GM23338 (cell line): ENCODE measurements around the gene P4HTM. TPM values are rescaled to one million over a fixed set of nuclear protein-coding genes. Genes with fewer than 3 reads are reported as not detected.
A peak's percentile ranks its signal among the peaks of the same experiment; 100 is the strongest.

Source experiments
- ATAC-seq: fragments of 200-7000 bp; cut with Tn5 transposase; 3 replicates; pipeline ENCODE4 v1.9.1; 2020
- DNase-seq: peaks from one replicate; pipeline ENCODE4 v3.0.0-alpha.2; 2015; ENCODE audit warnings: low spot score
- H2AFZ ChIP-seq: fragments of 200-600 bp; sonication (generic); 2 replicates; pipeline ENCODE4 v1.8.0; 2016; ENCODE audit warnings: antibody characterized with exemption, mild to moderate bottlenecking, moderate library complexity
- H3F3A ChIP-seq: fragments of 200-600 bp; sonication (generic); replicated peaks from 2 replicates; pipeline ENCODE4 v1.8.0; 2017; ENCODE audit warnings: antibody characterized with exemption, mixed run types, low read depth
- H3K27ac ChIP-seq: fragments of 200-600 bp; sonication (generic); 2 replicates; pipeline ENCODE4 v1.6.1; 2016; ENCODE audit warnings: low read depth
- H3K27me3 ChIP-seq: fragments of 200-600 bp; sonication (generic); 2 replicates; pipeline ENCODE4 v1.8.0; 2016; ENCODE audit warnings: mild to moderate bottlenecking, mixed run types, moderate library complexity; ENCODE audit not compliant: insufficient read depth
- H3K36me3 ChIP-seq: fragments of 200-600 bp; sonication (generic); 2 replicates; pipeline ENCODE4 v1.8.0; 2016; ENCODE audit warnings: mild to moderate bottlenecking; ENCODE audit not compliant: insufficient read depth
- H3K4me1 ChIP-seq: fragments of 200-600 bp; sonication (generic); 2 replicates; pipeline ENCODE4 v1.8.0; 2016; ENCODE audit warnings: mild to moderate bottlenecking, moderate library complexity; ENCODE audit not compliant: insufficient read depth
- H3K4me2 ChIP-seq: fragments of 200-600 bp; sonication (generic); 2 replicates; pipeline ENCODE4 v1.7.1; 2017; ENCODE audit warnings: mixed run types
- H3K4me3 ChIP-seq: fragments of 200-600 bp; sonication (generic); 2 replicates; pipeline ENCODE4 v1.6.1; 2016; ENCODE audit warnings: mixed run types
- H3K79me2 ChIP-seq: fragments of 200-600 bp; sonication (generic); replicated peaks from 2 replicates; pipeline ENCODE4 v1.8.0; 2017; ENCODE audit warnings: mild to moderate bottlenecking; ENCODE audit not compliant: insufficient read depth
- H3K9me2 ChIP-seq: fragments of 200-600 bp; sonication (generic); 2 replicates; pipeline ENCODE4 v1.8.0; 2017; ENCODE audit not compliant: insufficient read depth
- H4K20me1 ChIP-seq: fragments of 200-600 bp; sonication (generic); replicated peaks from 2 replicates; pipeline ENCODE4 v1.8.0; 2017; ENCODE audit warnings: mild to moderate bottlenecking; ENCODE audit not compliant: insufficient read depth
- H3K27ac Mint-ChIP-seq: 2 replicates; pipeline ENCODE4 v1.8.0; 2020; ENCODE audit warnings: inconsistent platforms, mild to moderate bottlenecking, moderate library complexity, mixed read lengths
- H3K27me3 Mint-ChIP-seq: 3 replicates; pipeline ENCODE4 v1.8.0; 2022; ENCODE audit warnings: low read depth, mild to moderate bottlenecking, moderate library complexity, mixed read lengths, inconsistent platforms; ENCODE audit not compliant: insufficient read depth, poor library complexity
- H3K36me3 Mint-ChIP-seq: 3 replicates; pipeline ENCODE4 v1.8.0; 2021; ENCODE audit warnings: low read depth, mild to moderate bottlenecking, inconsistent platforms, moderate library complexity, mixed read lengths
- H3K4me1 Mint-ChIP-seq: 3 replicates; pipeline ENCODE4 v1.8.0; 2020; ENCODE audit warnings: mild to moderate bottlenecking, inconsistent platforms, mixed read lengths
- H3K4me3 Mint-ChIP-seq: 3 replicates; pipeline ENCODE4 v1.8.0; 2021; ENCODE audit warnings: moderate library complexity, mild to moderate bottlenecking, inconsistent platforms, mixed read lengths
- H3K9me3 Mint-ChIP-seq: 3 replicates; pipeline ENCODE4 v1.8.0; 2020; ENCODE audit warnings: moderate library complexity, mild to moderate bottlenecking, inconsistent platforms, mixed read lengths
- CREB1 ChIP-seq: fragments of 250-450 bp; sonication (Bioruptor Pico); IDR thresholded peaks from 2 replicates; pipeline ENCODE4 v1.5.0; 2020; ENCODE audit warnings: low read depth, mild to moderate bottlenecking, moderate library complexity
- ETS1 ChIP-seq: IDR thresholded peaks from 2 replicates; pipeline ENCODE4 v1.6.1; 2016; ENCODE audit warnings: antibody characterized with exemption
- JUNB ChIP-seq: IDR thresholded peaks from one replicate; pipeline ENCODE4 v1.6.1; 2016; ENCODE audit warnings: antibody characterized with exemption; ENCODE audit not compliant: unreplicated experiment
- POLR2AphosphoS5 ChIP-seq: IDR thresholded peaks from 2 replicates; pipeline ENCODE4 v1.6.1; 2016; ENCODE audit warnings: antibody characterized with exemption, low read depth
- REST ChIP-seq: IDR thresholded peaks from one replicate; pipeline ENCODE4 v1.6.1; 2018; ENCODE audit warnings: antibody characterized with exemption; ENCODE audit not compliant: unreplicated experiment
- STAT1 ChIP-seq: IDR thresholded peaks from one replicate; pipeline ENCODE4 v1.6.1; 2016; ENCODE audit warnings: antibody characterized with exemption; ENCODE audit not compliant: unreplicated experiment
- ZNF114 ChIP-seq: fragments of 250-450 bp; sonication (Bioruptor Pico); IDR thresholded peaks from 2 replicates; pipeline ENCODE4 v1.5.0; 2020; ENCODE audit warnings: mild to moderate bottlenecking, moderate library complexity
- ZNF462 ChIP-seq: fragments of 250-450 bp; sonication (Bioruptor Pico); IDR thresholded peaks from 2 replicates; pipeline ENCODE4 v1.5.0; 2020; ENCODE audit warnings: mild to moderate bottlenecking, moderate library complexity
- polyA plus RNA-seq: library from polyadenylated mRNA; unstranded; fragments of >200 nt; fragmentation: Nextera tagmentation; extraction: Ambion mirVana; gene quantifications from 2 replicates; pipeline ENCODE4 v1.2.1, GENCODE V29; 2016
- total RNA-seq: library from RNA; depleted of rRNA; stranded (reverse); fragments of >200 nt; shearing (Covaris generic); gene quantifications from 2 replicates; pipeline ENCODE4 v1.2.3, GENCODE V29; 2014

The P4HTM gene
- total and polyA plus RNA-seq, 2 experiments from 2014 or later, result 15.9 to 28.7 TPM

GRCh38 chr3:49006408-49007067, 16.5 kb downstream of the P4HTM start (continued):
- TF ChIP-seq ETS1, result no peak
- no peak for TF ChIP-seq STAT1

GRCh38 chr3:49007068-49007770, 17.2 kb downstream of the P4HTM start, which contains the start of gene WDR6:
Gene WDR6 (plus strand): TSS chr3:49007391. CDS start chr3:49007432, 41 bp downstream.
- peaks cover 20% of the 10 kb centered on the region for H3K36me3 Mint-ChIP-seq
- Histone ChIP-seq H3F3A (0 out of 2 replicates have a peak, but pooled peaks cover 5% of the 10 kb centered on the region), H3K27me3 (no peaks in the 10 kb centered on the region), H3K36me3 (peaks cover 8% of the 10 kb centered on the region; the same call in 1 of the 2 replicates), H3K27ac (peak within 1 kb of the TSS; percentile 100), H3K4me3 (peak within 1 kb of the TSS; percentile 99), H3K4me2 (peak within 1 kb of the TSS; percentile 95), H2AFZ (peak within 1 kb of the TSS; percentile 88), H3K9me2 (no peaks in the 10 kb centered on the region; the same call in 1 of the 2 replicates), H4K20me1 (peaks cover 30% of the 10 kb centered on the region), H3K79me2 (peaks cover 48% of the 10 kb centered on the region), H3K4me1 (peaks cover 9% of the 10 kb centered on the region)
- H3K27ac Mint-ChIP-seq, result peak within 1 kb of the TSS; percentile 100
- peak within 1 kb of the TSS; percentile 98 for H3K4me3 Mint-ChIP-seq
- H3K9me3 Mint-ChIP-seq, result peaks cover 3% of the 10 kb centered on the region; the same call in 2 of the 3 replicates
- DNase-seq, result peak; percentile 99
- ATAC-seq, result peak; percentile 89
- H3K27me3 Mint-ChIP-seq, result peaks cover 12% of the 10 kb centered on the region
- peaks cover 15% of the 10 kb centered on the region for H3K4me1 Mint-ChIP-seq
- TF ChIP-seq ETS1 (peak; percentile 63; the same call in 1 of the 2 replicates), ZNF114 (CRISPR knock-in tag) (no peak), JUNB (no peak), POLR2AphosphoS5 (peak; percentile 99), REST (no peak), CREB1 (CRISPR knock-in tag) (peak; percentile 76), ZNF462 (CRISPR knock-in tag) (no peak), STAT1 (no peak)
